ACHN (cell line): ENCODE measurements around the gene WDR86.

Experiments
- DNase-seq: peaks from one replicate; pipeline ENCODE4 v3.0.0-alpha.2; 2015
- in situ Hi-C: cut with HindIII; loops from 2 replicates; pipeline ENCODE4 v1.10.0; 2017; ENCODE audit warnings: low sequenced_read_pairs, low pct_ligation_motif_present, low pct_unique_long_range_greater_than_20kb

The WDR86 gene

DNA sequence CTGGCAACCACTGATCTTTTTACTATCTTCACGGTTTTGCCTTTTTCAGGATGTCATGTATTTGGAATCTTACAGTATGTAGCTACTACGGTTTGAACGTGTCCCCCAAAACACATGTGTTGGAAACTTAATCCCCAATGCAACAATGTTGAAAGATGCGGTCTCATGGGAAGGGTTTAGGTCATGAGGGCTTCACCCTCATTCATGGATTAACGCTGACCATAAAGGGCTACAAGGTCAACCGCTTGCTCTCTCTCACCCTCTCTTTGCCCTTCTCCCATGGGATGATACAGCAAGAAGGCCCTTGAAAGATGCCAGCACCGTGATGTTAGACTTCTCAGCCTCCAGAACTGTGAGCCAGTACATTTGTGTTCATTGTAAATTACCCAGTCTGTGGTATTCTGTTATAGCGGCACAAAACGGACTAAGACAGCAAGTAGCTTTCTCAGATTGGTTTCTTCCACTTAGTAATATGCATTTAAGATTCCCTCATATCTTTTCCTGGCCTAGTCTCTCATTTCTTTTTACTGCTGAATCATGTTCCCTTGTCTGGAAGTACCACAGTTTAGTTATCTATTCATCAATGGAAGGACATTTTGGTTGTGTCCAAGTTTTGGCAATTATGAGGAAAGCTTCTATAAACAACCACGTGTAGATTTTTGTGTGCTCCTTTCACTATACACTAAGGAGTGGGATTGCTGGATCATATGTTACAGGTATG is 33.1 kb upstream of the WDR86 start:
- no peak for DNase-seq
- in situ Hi-C loops, result loop anchor here (10.0 kb wide), 1 partner anchor 78 kb away; no protein-coding TSS in a partner anchor

- in situ Hi-C loops, result loop anchor here (10.0 kb wide), 1 partner anchor 76 kb away; no protein-coding TSS in a partner anchor
- no peak for DNase-seq
Measured at GRCh38 chr7:151440799-151441445, 31.1 kb upstream of the WDR86 start.

DNA sequence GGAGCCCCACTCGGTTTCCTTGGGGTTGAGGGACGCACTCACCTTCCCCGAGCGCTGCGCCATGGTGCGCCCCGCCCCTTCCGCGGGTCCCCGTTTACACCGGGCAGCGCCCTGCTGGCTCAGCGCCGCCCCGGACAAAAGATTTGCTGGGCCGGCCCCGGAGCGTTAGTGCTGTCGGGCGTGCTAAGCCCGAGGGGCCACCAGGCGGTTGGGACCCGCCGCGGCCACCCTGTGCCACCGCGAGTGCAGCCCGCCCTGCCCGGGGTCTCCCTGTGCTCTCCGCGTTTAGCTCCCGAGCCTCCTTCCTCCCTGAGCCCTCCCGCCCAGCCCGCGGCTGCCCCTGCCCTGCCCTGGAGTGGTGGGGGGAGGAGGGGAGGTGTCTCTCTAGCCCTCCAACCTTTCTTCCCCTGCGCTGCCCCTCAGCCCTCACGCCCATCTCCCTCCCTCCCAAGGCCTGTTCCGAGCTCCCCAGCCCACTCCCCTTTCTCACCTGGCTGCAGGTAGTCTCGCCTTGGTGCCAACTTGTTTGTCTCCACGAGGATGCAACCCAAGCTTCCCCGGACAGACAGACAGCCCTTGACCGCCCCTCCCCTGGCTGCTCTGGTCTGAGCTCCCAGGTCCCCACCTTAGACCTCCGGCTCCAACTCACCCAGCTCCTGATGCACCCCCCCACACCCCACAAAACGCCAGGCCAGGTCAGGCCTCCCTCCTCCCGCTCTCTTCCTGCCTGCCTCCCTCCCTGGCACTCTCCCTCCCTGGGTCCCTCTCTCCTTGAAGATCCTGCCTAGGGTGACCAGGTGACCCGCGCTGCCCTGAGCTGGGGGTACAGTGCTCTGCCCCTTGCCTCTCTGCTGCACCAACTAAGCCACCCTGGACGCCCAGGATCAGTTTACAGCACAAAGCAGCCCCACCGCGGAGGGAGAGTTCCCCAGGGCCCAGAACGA is 30.3 kb upstream of the WDR86 start, which contains the start of gene CRYGN:
Gene CRYGN, minus strand, starts transcription at position 287 of the 944 bp plus-strand sequence. Its CDS starts 224 bp downstream, at position 63.
- DNase-seq, result no peak

GRCh38 chr7:151438864-151439601 is 29.2 kb upstream of the WDR86 start:
- no peak for DNase-seq
- in situ Hi-C loops, result no loop called here

More for the DNA sequence above, 30.3 kb upstream of the WDR86 start, which contains the start of gene CRYGN:
- in situ Hi-C loops, result loop anchor here (10.0 kb wide), 1 partner anchor 75 kb away; no protein-coding TSS in a partner anchor

- no peak for DNase-seq
- in situ Hi-C loops, result no loop called here
Measured at GRCh38 chr7:151437866-151438516, 28.2 kb upstream of the WDR86 start.

GRCh38 chr7:151437159-151437553 is 27.3 kb upstream of the WDR86 start:
- in situ Hi-C loops, result no loop called here
- no peak for DNase-seq

DNA sequence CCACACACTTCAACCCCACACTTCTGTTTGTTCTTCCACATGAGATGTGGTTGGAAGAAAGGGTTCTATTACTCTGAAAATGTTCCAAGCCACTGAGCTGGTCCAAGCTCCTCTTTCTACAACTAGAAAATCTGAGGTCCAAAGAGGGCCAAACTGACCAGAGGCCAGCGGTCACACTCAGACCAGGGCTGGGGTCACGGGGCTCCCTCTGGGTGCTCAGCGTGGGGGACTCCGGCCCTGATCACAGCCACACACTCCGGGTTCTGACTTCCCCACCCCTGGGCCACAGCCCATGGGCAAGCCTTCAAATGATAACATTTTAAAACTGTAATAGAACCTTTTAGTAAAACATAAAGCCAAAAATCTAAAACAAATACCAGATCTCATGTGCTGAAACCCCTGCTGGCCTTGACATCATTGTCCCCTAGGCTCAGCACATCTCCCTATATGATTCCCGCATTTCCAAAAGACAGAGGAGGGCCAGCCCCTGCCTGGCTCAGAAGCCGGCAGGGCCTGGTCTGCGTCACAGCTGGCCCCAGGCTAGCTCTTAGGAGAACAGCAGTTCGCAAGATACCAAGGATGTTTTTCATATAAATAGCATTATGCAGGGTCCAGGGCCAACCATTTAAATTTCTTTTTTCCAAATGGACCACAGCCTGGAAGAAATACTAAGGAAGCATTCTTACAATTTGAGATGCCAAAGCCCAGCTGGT is 26.8 kb upstream of the WDR86 start:
- no peak for DNase-seq
- in situ Hi-C loops, result no loop called here

DNA sequence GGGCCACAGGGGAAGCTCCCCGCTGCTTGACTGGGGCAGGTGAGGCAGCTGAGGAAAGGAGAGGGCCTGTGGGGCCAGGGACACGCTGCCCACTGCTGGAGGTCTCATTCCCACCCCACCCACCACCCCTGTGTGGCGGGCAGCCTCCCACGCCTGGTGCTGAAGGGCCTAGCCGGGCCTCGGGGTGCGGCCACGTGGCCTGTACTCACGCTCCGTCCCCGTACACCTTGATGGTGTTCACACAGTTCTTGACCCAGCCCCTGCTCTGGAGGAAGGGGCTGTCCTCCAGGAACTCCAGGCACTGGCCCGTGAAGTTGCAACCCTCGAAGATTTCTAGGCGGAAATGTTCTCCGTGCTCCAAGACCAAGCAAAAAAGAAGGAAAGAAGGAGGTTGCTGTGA is 26.1 kb upstream of the WDR86 start:
- no peak for DNase-seq
- in situ Hi-C loops, result no loop called here

- DNase-seq, result no peak
- in situ Hi-C loops, result no loop called here
Measured at GRCh38 chr7:151435103-151435916, 25.5 kb upstream of the WDR86 start.

GRCh38 chr7:151434549-151434948 is 24.7 kb upstream of the WDR86 start:
- in situ Hi-C loops, result no loop called here
- DNase-seq, result no peak

- in situ Hi-C loops, result no loop called here
Measured at GRCh38 chr7:151433721-151434400, 24.0 kb upstream of the WDR86 start.

GRCh38 chr7:151432658-151433521 is 23.1 kb upstream of the WDR86 start:
- in situ Hi-C loops, result no loop called here
- no peak for DNase-seq

More at GRCh38 chr7:151433721-151434400, 24.0 kb upstream of the WDR86 start:
- no peak for DNase-seq

GRCh38 chr7:151431768-151432311 is 22.0 kb upstream of the WDR86 start:
- in situ Hi-C loops, result no loop called here
- DNase-seq, result no peak

DNA sequence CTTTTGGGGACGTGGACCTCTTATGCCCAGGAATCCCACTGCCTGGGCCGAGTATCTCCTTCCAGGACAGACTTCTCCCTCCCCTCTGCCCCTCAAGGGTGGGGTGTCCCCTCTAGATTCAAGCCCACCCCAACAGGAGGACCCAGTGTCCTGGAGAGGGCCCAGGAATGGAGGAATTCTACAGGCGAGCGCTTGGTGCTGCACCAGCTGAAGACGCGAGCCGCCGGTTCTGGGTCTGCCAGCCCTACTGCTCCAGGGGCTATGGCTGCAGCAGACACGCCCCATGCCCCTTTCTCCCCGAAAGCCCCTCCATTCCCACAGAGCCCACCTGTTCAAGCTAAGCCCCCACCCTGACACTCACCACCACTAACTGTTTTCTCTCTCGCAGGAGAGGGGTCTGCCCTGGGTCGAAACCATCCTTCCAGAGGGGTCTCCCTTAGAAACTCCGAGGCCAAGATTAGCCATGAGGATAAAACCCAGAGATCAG is 21.5 kb upstream of the WDR86 start:
- in situ Hi-C loops, result no loop called here
- DNase-seq, result no peak
